IPS-18c (cell line): ENCODE results near the gene RSAD2.
A peak's percentile ranks its signal among the peaks of the same experiment; 100 is the strongest.
"Not testable (repeated sequence)": the region's sequence is repeated elsewhere in the genome, so short reads cannot be mapped to it uniquely, and the experiment has no call there.

ENCODE experiments used
- H3K4me3 ChIP-seq: 2 replicates; pipeline ENCODE4 v1.7.0; 2013; ENCODE audit warnings: low read depth, mild to moderate bottlenecking, low read length, moderate library complexity; ENCODE audit not compliant: insufficient read depth
- H3K9me3 ChIP-seq: one replicate; pipeline ENCODE4 v1.6.1; 2013; ENCODE audit warnings: mild to moderate bottlenecking, low read length, moderate library complexity; ENCODE audit not compliant: control insufficient read depth, insufficient read depth

The RSAD2 gene

DNA sequence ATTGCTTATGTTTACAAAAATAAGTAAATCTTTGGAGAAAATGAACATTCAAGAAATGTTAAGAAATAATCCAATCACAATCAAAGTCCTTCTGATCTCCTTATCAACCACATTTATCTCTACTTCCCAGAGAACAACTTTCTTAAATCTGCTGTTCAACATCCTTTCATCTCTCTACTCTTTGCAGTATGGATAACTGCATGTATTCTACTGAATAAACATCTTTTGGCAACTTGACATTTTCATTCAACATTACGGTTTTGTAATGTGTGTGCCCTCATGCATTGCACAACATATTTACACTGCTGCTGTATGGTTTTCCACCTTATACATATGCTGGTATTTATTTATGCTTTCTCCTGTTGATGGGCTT, 21.0 kb upstream of the RSAD2 start:
- Histone ChIP-seq H3K4me3 (no peak overlapping the region), H3K9me3 (peaks cover 3% of the 10 kb centered on the region)

DNA sequence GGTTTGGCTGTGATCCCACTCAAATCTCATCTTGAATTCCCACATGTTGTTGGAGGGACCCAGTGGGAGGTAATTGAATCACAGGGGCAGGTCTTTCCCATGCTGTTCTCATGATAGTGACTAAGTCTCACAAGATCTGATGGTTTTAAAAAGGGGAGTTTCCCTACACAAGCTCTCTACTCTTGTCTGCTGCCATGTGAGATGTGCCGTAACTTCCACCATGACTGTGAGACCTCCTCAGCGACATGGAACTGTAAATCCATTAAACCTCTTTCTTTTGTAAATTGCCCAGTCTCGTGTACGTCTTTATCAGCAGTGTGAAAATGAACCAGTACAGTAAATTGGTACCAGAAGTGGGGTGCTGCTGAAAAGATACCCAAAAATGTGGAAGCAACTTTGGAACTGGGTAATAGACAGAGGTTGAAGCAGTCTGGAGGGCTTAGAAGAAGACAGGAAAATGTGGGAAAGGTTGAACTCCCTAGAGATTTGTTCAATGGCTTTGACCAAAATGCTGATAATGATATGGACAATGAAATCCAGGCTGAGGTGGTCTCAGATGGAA, 19.0 kb upstream of the RSAD2 start:
- H3K4me3 ChIP-seq, H3K9me3 ChIP-seq: not testable (repeated sequence)

DNA sequence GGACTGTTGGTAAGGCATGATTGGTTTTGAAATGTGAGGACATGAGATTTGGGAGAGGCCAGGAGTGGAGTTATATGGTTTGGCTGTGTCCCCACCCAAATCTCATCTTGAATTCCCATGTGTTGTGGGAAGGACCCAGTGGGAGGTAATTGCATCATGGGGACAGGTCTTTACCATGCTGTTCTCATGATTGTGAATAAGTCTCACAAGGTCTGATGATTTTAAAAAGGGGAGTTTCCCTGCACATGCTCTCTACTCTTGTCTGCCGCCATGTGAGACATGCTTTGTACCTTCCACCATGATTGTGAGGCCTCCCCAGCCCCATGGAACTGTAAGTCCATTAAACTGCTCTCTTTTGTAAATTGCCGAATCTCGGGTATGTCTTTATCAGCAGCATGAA, 17.3 kb upstream of the RSAD2 start:
- Histone ChIP-seq H3K4me3 (no peak overlapping the region), H3K9me3 (peaks cover 3% of the 10 kb centered on the region)

DNA sequence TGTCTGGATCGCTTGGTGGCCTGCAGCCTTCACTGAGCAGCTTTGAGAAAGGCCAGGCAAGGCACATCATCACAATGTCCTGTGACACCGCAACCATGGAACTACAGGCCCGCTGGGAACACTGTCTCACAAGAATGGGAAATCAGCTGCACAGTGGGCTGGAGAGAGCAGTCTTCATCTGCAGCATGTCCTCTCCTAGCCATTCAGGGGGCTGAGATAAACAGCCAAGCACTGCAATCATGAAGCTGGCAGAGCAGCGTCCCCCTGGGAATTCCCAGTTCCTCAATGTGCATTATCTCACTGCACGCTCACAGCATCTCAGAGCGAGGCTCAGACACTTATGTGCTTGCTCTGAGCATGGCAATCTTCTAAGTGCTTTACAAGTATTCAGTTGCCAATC, 13.8 kb upstream of the RSAD2 start:
- Histone ChIP-seq H3K9me3 (peaks cover 3% of the 10 kb centered on the region), H3K4me3 (no peak overlapping the region)

DNA sequence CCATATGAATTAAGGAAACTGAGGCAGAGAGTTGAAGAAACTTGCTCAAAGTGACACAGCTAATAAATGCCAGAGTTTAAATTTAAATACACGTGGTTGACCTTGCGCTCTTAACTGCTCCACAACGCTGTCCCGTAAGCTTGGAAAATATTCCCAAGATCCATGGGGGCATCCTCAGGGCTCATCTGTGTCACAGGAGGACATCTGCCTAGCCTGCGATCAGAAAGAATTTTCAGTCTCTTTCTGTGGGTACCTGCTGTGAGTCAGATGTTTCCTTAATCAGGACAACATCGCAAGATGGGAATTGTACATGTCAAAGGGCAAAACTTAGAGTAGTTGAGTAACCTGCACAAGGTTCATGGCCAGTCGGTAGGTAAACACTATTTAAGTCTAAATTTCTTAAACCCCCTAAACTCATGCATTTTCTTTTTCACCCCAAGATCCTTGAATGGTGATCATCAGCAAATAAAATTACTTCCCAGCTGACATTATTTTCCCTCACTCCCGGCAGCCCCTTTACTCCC, 13.3 kb upstream of the RSAD2 start:
- Histone ChIP-seq H3K9me3 (peaks cover 3% of the 10 kb centered on the region), H3K4me3 (no peak overlapping the region; the same call in 1 of the 2 replicates)

DNA sequence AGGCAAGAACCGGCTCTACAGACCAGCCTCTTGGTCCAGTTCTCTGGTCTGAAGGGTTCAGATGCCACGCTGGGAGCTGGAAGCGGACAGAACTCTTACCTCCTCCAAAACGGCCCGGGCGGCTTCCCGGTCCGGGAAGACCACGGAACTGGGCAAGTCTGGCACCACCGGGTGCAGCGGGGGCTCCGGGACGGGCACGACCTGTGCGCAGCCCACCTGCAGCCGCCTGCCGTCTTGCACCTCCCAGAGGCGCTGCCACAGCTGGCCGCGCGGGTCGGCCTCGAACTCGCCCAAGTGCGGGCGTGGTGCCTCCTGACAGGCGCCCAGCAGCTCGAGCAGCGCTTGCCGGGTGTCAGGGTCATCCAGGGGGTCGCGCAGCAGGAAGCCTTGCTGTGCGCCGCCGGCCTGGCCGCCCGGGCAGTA, 12.6 kb upstream of the RSAD2 start:
- Histone ChIP-seq H3K4me3 (peak overlapping the region; percentile 61), H3K9me3 (peaks cover under 1% of the 10 kb centered on the region)

DNA sequence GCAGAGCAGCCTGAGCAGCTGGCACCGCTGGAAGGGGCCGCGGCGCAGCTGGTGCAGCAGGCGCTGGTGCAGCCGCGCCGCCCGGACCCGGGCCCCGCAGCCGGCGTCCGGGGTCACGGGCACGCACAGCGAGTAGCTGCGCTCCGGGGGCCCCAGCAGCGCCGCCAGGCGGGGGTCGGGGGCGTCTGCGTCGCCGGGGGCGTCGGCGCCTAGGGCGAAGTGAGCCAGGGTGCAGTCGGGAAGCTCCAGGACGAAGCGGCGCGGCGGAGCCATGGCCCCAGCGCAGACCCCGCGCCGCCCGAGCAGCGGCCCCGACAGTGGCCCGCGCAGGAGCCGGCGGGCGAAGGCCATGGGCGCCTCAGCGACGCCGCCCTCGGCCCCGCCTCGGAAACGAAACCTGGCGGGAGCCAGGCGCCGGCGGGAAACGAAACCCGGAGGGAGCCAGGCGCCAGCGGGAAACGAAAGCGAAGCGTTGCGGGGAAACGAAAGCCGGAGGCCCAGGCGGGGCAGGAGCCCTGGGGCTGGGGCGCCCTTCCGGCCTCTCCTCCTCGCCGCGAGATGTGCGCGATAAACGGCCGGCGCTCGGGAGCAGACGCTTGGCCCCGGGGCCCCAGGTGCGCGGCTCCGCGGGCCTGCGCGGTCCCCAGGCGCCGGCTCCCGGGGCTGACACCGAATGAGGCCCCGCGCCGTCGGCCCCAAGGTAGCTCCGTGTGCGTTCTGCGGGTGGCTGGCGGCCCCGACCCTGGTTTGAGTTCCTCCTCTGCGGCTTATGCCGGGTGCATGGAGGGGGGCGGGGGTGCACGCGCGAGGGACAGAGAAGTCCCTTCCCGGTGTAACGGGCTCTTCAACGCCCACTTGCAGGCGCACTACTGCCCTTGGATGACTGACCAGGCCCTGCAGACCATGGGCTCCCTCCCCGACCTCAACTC, 12.0 kb upstream of the RSAD2 start, which contains the start of gene CMPK2:
TSS of gene CMPK2 (minus strand) at position 562 of the 929 bp plus-strand sequence. CDS start at position 351, 211 bp downstream.
- no peaks in the 10 kb centered on the region for H3K9me3 ChIP-seq
- peak within 1 kb of the TSS; percentile 61 for H3K4me3 ChIP-seq

DNA sequence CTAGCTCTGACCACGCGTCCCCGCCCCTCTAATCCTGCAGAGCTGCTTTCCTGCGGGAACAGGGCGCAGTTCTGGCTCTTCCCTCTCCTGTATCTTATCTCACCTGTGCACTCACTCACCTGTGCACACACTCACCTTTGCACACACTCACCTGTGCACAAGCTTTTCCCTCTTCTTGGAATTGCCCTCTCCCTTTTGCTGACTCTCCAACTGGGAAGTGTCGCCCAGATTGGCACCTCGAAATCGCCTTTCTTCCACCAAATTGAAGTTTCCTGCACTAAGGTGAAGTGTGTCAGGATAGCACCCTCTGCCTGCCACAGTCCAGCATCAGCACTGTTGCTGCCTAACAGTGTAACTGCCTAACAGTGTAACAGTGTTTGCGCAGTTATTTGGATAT, 11.3 kb upstream of the RSAD2 start:
- peak overlapping the region; percentile 61 for H3K4me3 ChIP-seq
- no peaks in the 10 kb centered on the region for H3K9me3 ChIP-seq

DNA sequence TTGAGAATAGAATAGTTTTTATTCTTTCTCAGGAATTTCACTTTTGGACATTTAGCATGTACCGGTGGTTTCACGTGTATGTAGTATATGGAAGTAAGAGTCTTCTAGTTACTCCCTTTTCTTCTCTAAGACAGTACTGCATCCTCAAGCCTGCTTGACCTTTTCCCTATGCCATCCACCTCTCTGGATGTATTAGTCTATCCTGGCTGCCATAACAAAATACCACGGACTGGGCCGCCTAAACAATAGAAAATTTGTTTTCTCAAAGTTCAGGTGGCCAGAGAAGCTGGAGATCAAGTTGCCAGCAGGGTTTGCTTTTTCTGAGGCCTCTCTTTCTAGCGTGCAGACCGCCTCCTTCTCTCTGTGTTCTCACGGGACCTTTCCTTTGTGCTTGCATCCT, 10.6 kb upstream of the RSAD2 start:
- Histone ChIP-seq H3K9me3 (no peaks in the 10 kb centered on the region), H3K4me3 (no peak overlapping the region)

DNA sequence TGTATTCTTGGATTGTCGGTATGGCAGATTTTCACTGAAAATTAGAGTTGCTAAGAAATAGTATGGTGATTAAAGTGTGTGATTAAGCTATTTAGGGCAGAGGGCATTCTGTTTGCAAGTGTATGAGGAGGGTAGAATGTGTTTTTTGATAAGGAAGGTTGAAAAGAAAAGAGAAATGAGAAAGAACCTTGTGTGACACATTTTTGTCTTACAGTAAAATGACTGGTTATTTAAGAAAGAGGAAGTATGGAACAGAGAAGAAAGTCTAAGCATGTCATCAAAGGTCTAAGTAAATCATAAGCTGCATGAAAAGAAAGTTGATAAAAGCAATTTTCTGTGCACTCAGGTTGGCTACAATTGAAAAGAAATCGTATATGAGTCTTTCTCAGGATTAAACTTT, 5.2 kb upstream of the RSAD2 start:
- H3K9me3 ChIP-seq, result no peaks in the 10 kb centered on the region
- H3K4me3 ChIP-seq, result no peak overlapping the region

DNA sequence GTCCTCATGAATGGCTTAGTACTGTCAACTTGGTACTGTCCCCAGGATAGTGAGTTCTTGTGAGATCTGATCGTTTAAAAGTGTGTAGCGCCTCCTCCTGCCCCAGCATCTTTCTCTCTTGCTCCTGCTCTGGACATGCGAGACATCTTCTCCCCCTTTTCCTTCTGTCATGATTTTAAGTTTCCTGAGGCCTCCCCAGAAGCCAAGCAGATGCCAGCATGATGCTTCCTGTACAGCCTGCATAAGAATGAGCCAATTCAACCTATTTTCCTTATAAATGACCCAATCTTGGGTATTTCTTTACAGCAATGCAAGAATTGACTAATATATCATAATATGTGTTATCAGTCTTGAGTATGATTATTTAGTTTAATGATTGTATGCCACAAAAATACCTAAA, 3.5 kb upstream of the RSAD2 start:
- Histone ChIP-seq H3K4me3 (no peak overlapping the region), H3K9me3 (no peaks in the 10 kb centered on the region)

DNA sequence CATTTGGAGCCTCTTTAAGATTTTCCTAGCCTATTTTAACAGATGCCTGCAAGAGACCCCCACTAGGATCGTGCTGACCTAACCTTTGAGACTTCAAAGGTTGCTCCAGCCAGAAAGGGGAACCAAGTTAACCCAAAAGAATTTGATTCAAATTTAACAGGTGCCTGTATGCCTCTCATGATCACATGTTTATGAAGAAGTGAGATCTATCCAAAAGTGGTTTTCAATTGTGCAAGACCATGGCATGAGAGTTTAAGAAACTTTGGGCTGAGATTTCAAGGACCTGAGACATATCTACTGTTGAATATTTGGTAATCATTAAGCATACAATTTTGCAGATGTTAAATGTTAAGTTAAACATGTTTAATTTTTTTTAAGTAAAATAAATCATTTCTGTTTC, 1.3 kb upstream of the RSAD2 start:
- Histone ChIP-seq H3K4me3 (no peak overlapping the region), H3K9me3 (peaks cover 3% of the 10 kb centered on the region)

DNA sequence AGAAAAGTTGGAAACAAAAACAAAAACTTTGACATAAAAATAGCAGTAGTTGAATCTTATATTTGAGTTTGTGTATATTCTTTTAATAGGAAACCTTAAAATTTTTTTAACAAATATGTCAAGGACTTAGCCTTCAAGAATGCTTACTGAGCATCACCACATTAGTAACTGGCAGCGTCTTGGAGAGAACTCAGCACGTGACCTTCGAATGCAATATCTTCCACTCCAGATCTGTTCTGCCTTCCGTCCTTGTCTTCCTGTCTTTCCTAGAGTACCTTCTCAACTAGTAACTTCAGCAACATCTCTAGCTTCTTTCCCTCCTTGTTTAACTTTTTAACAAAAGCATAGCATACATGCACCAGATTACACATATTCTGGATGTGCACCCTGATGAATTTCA, 972 bp downstream of the RSAD2 start:
- no peak overlapping the region for H3K4me3 ChIP-seq

DNA sequence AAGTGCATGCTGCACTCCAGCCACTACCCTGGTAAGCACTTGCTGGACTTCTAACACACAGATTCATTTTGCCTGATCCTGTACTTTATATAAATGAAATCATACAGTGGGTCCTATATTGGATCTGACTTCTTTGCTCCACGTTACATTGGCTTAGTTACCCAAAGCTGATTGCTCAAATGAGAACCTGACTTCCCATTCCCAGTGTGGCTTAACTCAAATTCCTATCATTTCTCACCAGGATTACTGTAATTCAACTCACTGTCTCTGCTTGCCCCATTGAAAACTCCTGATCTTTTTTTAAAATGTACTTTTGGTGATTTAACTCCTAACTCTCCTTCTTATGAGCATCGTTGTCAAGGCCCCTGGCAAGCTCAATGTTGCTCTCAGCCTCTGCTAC, 1.4 kb downstream of the RSAD2 start:
- Histone ChIP-seq H3K9me3 (peaks cover 3% of the 10 kb centered on the region), H3K4me3 (no peak overlapping the region)

More for the DNA sequence above, 972 bp downstream of the RSAD2 start:
- peaks cover 3% of the 10 kb centered on the region for H3K9me3 ChIP-seq

DNA sequence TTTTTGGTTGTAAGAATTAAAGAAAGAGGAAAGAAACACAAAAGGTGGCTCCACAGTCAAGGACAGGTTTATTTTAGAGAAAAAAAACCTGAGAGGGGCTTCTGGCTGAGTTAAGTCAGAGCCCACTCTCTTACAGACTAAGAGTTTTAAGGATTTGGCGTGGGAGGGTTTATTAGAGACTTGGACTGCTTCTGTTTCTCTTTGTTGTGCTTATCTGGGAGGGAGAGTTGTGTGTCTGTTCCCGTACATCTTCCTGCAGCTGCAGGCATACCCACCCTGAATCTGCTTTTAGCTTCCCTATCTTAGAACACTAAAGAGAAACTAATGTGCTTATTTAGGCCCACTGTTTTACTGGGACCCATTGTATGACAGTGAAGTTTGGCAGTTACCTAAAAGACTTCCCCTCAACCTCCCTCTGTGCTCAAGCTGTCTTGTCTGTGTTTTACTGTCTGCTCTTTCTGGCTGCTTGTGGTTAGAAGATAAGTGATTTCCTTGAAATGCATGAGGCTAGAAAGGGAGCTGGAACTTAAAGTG, 2.7 kb downstream of the RSAD2 start:
- Histone ChIP-seq H3K4me3 (no peak overlapping the region), H3K9me3 (peaks cover 3% of the 10 kb centered on the region)

DNA sequence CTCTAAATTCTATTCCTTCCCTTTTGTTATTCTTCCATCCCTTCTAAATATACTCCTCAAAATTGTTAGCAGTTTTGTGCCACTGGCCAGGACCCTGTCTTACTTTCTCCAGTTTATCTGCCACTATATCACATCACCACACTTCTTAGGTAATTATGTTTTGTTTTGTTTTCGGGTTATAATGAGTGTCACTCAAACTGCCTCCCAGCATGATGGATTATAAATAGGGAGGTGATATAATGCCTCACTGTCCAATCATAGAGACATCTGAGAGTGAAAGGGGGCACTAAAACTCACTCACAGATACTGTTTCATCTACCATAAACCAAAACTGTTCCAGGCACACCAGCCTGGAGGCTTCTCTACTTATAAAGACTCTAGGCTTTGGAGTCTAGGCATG, 3.5 kb downstream of the RSAD2 start:
- H3K9me3 ChIP-seq, result peaks cover 3% of the 10 kb centered on the region

DNA sequence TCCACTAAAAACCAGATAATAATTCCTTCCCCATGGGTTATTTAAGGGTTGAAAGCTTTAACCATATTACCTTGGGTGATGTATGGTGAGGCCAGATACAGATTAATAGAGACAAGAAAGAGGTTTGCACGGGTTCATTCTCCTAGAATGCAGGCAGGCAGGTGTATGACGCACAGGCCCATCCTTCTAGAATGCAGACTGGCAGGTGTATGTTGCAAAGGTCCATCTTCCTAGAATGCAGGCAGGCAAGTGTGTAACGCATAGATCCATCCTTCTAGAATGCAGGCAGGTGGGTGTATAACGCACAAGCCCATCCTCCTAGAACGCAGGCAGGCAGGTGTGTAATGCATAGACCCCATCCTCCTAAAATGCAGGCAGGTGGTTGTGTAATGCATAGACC, 3.9 kb downstream of the RSAD2 start:
- no peak overlapping the region for H3K4me3 ChIP-seq

More for the DNA sequence above, 3.5 kb downstream of the RSAD2 start:
- no peak overlapping the region for H3K4me3 ChIP-seq

More for the DNA sequence above, 3.9 kb downstream of the RSAD2 start:
- peaks cover 3% of the 10 kb centered on the region for H3K9me3 ChIP-seq
